ENCODE measurements around the gene UBA52.

- no peak for TF ChIP-seq EZH2 (IDR thresholded peaks at IDR 0.05; ENCODE audit: low read length, unreplicated experiment)
- no peak for TF ChIP-seq CTCF (conservative IDR thresholded peaks at IDR 0.05; ENCODE audit: low read depth, low read length)
- no peak for TF ChIP-seq EZH2phosphoT487 (IDR thresholded peaks at IDR 0.05; ENCODE audit: borderline replicate concordance, low read length)
Observed at GRCh38 chr19:18538115-18538514, 33.5 kb upstream of the UBA52 start.

Measured in PC-3 (cell line).